Measurements from ENCODE around the gene CDK19. TPM values are rescaled to one million over a fixed set of nuclear protein-coding genes. Genes with fewer than 3 reads are reported as not detected.

CDK19 gene
- total RNA-seq, 1 experiment from 2014 or later = 36.8 TPM

DNA sequence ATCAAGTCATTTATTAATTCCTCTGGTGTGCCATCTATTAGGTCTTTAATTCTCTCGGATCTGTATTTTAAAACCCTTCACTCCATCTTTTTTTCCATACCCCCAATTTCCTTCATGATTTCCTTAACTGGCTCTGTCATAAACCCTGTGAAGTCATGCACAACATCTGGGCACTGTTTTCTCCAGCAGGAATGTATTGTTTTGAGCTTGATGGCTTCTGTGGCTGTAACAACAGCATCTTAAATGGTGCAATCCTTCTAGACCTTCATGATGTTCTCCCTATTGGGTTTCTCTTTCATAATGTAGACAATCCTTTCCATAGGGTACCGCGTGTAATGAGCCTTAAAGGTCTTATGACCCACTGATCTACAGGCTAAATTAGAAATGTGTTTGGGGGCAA lies 29.0 kb downstream of the CDK19 start:
- no peak for TF ChIP-seq EZH2 (IDR thresholded peaks at IDR 0.05; ENCODE audit: low read depth)
- TF ChIP-seq, protein P1, sequence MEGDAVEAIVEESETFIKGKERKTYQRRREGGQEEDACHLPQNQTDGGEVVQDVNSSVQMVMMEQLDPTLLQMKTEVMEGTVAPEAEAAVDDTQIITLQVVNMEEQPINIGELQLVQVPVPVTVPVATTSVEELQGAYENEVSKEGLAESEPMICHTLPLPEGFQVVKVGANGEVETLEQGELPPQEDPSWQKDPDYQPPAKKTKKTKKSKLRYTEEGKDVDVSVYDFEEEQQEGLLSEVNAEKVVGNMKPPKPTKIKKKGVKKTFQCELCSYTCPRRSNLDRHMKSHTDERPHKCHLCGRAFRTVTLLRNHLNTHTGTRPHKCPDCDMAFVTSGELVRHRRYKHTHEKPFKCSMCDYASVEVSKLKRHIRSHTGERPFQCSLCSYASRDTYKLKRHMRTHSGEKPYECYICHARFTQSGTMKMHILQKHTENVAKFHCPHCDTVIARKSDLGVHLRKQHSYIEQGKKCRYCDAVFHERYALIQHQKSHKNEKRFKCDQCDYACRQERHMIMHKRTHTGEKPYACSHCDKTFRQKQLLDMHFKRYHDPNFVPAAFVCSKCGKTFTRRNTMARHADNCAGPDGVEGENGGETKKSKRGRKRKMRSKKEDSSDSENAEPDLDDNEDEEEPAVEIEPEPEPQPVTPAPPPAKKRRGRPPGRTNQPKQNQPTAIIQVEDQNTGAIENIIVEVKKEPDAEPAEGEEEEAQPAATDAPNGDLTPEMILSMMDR (conservative IDR thresholded peaks at IDR 0.05) = no peak
- Histone ChIP-seq H2AFZ (no peak overlapping the region), H3K4me2 (no peak overlapping the region), H3K27ac (no peak overlapping the region), H3K4me3 (no peak overlapping the region), H3K9me2 (ENCODE audit: insufficient read depth) (no peaks in the 10 kb centered on the region), H3K4me1 (replicated peaks; ENCODE audit: insufficient read depth) (no peaks in the 10 kb centered on the region), H3K9me3 (ENCODE audit: insufficient read depth, low read depth) (peaks cover 5% of the 10 kb centered on the region; the same call in 1 of the 2 replicates), H4K20me1 (ENCODE audit: insufficient read depth) (0 out of 2 replicates have a peak, but pooled peaks cover 3% of the 10 kb centered on the region), H3F3A (ENCODE audit: insufficient read depth, low read depth) (no peaks in the 10 kb centered on the region), H3K27me3 (ENCODE audit: insufficient read depth, low read depth) (no peaks in the 10 kb centered on the region), H3K36me3 (ENCODE audit: low read depth) (peaks cover 7% of the 10 kb centered on the region; the same call in 1 of the 2 replicates), H3K79me2 (ENCODE audit: low read depth) (no peaks in the 10 kb centered on the region)
- ChIA-PET POLR2A (ENCODE audit: unreplicated experiment) (no interaction called here), CTCF (no interaction called here)
- intact Hi-C loops (cut with micrococcal nuclease; ENCODE audit: unreplicated experiment) = no loop called here
- no TSS peak for BruUV-seq (replicated peaks)
- no peak for DNase-seq

DNA sequence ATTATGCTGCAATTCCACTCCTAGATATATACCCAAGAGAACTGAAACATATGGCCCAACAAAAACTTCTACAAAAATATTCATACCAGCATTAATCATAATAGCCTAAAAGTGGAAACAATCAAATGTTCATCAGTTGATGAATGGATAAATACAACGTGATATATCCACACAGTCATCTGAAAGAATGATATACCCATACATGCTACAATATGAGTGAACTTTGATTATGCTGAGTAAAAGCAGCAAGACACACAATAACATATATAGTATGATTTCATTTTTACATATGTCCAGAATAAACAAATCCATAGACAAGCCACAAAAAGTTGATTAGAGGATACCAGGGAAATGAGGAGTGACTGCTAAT lies 30.7 kb downstream of the CDK19 start:
- no TSS peak for BruUV-seq (replicated peaks)
- Histone ChIP-seq H3K27ac (no peak overlapping the region), H3K79me2 (ENCODE audit: low read depth) (no peaks in the 10 kb centered on the region), H3K9me3 (ENCODE audit: insufficient read depth, low read depth) (peaks cover 5% of the 10 kb centered on the region; the same call in 1 of the 2 replicates), H2AFZ (no peak overlapping the region), H4K20me1 (ENCODE audit: insufficient read depth) (peaks cover 3% of the 10 kb centered on the region; the same call in 1 of the 2 replicates), H3K4me2 (no peak overlapping the region), H3K27me3 (ENCODE audit: insufficient read depth, low read depth) (no peaks in the 10 kb centered on the region), H3F3A (ENCODE audit: insufficient read depth, low read depth) (no peaks in the 10 kb centered on the region), H3K4me3 (no peak overlapping the region), H3K9me2 (ENCODE audit: insufficient read depth) (no peaks in the 10 kb centered on the region), H3K4me1 (replicated peaks; ENCODE audit: insufficient read depth) (no peaks in the 10 kb centered on the region), H3K36me3 (ENCODE audit: low read depth) (peaks cover 7% of the 10 kb centered on the region; the same call in 1 of the 2 replicates)
- TF ChIP-seq EZH2 (IDR thresholded peaks at IDR 0.05; ENCODE audit: low read depth) = no peak
- TF ChIP-seq, protein P1 (conservative IDR thresholded peaks at IDR 0.05) = no peak
- ChIA-PET CTCF (interaction anchor here (0.7 kb wide), 1 partner anchor 215 kb away, joined by 10 read pairs; no protein-coding TSS in a partner anchor), POLR2A (ENCODE audit: unreplicated experiment) (interaction anchor here (0.7 kb wide), 1 partner anchor 30 kb away, joined by 5 read pairs; no protein-coding TSS in a partner anchor)
- intact Hi-C loops (cut with micrococcal nuclease; ENCODE audit: unreplicated experiment) = no loop called here
- no peak for DNase-seq

DNA sequence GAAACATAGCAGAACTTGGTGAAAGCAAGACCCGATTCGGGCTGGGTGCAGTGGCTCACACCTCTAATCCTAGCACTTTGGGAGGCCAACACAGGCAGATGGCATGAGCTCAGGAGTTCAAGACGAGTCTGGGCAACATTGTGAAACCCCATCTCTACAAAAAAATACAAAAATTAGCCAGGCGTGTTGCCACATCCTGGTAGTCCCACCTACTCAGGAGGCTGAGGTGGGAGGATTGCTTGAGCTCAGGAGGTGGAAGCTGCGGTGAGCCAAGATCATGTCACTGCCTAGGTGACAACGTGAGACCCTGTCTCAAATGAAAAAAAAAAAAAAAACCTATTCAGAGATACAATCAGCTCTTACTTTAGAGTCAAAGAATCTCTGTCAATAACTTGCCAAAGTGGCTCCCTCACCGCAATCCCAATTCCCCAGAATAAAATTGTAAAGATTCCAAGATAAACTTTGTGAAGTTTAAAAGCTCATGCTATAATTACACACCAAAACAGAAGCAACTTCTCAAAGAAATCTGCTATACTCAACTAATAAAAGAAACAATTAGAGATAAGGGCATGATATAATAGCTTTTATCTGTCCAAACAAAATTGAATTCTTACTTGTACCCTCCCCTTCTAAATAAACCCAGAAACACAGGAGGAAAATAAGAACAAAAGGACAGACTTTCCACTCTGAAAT lies 33.6 kb downstream of the CDK19 start:
- H3K4me1 ChIP-seq (replicated peaks; ENCODE audit: insufficient read depth) = no peaks in the 10 kb centered on the region
- H3K4me2 ChIP-seq = no peak overlapping the region
- H3K4me3 ChIP-seq = no peak overlapping the region
- H2AFZ ChIP-seq = no peak overlapping the region
- no peaks in the 10 kb centered on the region for H3K36me3 ChIP-seq (ENCODE audit: low read depth)
- H4K20me1 ChIP-seq (ENCODE audit: insufficient read depth) = peaks cover 3% of the 10 kb centered on the region; the same call in 1 of the 2 replicates
- no peaks in the 10 kb centered on the region for H3K9me2 ChIP-seq (ENCODE audit: insufficient read depth)
- no peaks in the 10 kb centered on the region for H3F3A ChIP-seq (ENCODE audit: insufficient read depth, low read depth)
- no peak overlapping the region for H3K27ac ChIP-seq
- intact Hi-C loops (cut with micrococcal nuclease; ENCODE audit: unreplicated experiment) = no loop called here
- DNase-seq = no peak
- ChIA-PET POLR2A (ENCODE audit: unreplicated experiment) (no interaction called here), CTCF (interaction anchor here (0.6 kb wide), 2 partner anchors 19 to 919 kb away, joined by 3 to 8 read pairs; no protein-coding TSS in a partner anchor)
- no peaks in the 10 kb centered on the region for H3K27me3 ChIP-seq (ENCODE audit: insufficient read depth, low read depth)
- no peak for TF ChIP-seq EZH2 (IDR thresholded peaks at IDR 0.05; ENCODE audit: low read depth)
- TF ChIP-seq, protein P1 (conservative IDR thresholded peaks at IDR 0.05) = no peak
- no peaks in the 10 kb centered on the region; the same call in 1 of the 2 replicates for H3K79me2 ChIP-seq (ENCODE audit: low read depth)
- no TSS peak for BruUV-seq (replicated peaks)
- no peaks in the 10 kb centered on the region for H3K9me3 ChIP-seq (ENCODE audit: insufficient read depth, low read depth)

Data from PC-9 (cell line).